SHP77 treated with DMSO at 0.1 percent for 48 hours (cell line): ENCODE data around the gene N4BP3.

Experiments
- DNase-seq: peaks from one replicate; lab custom pipeline; 2025; lab: John Stamatoyannopoulos, UW

The N4BP3 gene

GRCh38 chr5:178098685-178099084 lies 14.6 kb upstream of the N4BP3 start:
- no peak for DNase-seq

GRCh38 chr5:178103612-178104011 lies 9.7 kb upstream of the N4BP3 start:
- no peak for DNase-seq

GRCh38 chr5:178104492-178104891 lies 8.8 kb upstream of the N4BP3 start:
- DNase-seq = no peak

GRCh38 chr5:178106086-178106485 lies 7.2 kb upstream of the N4BP3 start:
- no peak for DNase-seq

- no peak for DNase-seq
Observed at GRCh38 chr5:178106556-178107239, 6.6 kb upstream of the N4BP3 start.

GRCh38 chr5:178107756-178108310 lies 5.5 kb upstream of the N4BP3 start:
- DNase-seq = no peak

GRCh38 chr5:178108446-178108845 lies 4.9 kb upstream of the N4BP3 start:
- DNase-seq = no peak

- no peak for DNase-seq
Observed at GRCh38 chr5:178108966-178109365, 4.4 kb upstream of the N4BP3 start.

GRCh38 chr5:178110511-178110910 lies 2.8 kb upstream of the N4BP3 start:
- DNase-seq = no peak

- no peak for DNase-seq
Observed at GRCh38 chr5:178111925-178112324, 1.4 kb upstream of the N4BP3 start.

GRCh38 chr5:178112545-178112944 lies 787 bp upstream of the N4BP3 start:
- DNase-seq = no peak

GRCh38 chr5:178113841-178114324 lies 551 bp downstream of the N4BP3 start:
- DNase-seq = no peak

GRCh38 chr5:178114325-178115135 lies 1.2 kb downstream of the N4BP3 start:
- DNase-seq = no peak

- DNase-seq = no peak
Observed at GRCh38 chr5:178115136-178115813, 1.9 kb downstream of the N4BP3 start.

- no peak for DNase-seq
Observed at GRCh38 chr5:178115814-178116142, 2.4 kb downstream of the N4BP3 start.

GRCh38 chr5:178116143-178116885 lies 3.0 kb downstream of the N4BP3 start:
- no peak for DNase-seq

GRCh38 chr5:178117923-178118701 lies 4.8 kb downstream of the N4BP3 start:
- no peak for DNase-seq

GRCh38 chr5:178119915-178120606 lies 6.7 kb downstream of the N4BP3 start:
- DNase-seq = no peak

- peak; percentile 93 for DNase-seq
Observed at GRCh38 chr5:178120607-178121357, 7.5 kb downstream of the N4BP3 start.
